GM12865 (cell line): ENCODE data around the gene PDAP1.

Experiments used
- DNase-seq: peaks from one replicate; pipeline ENCODE4 v3.0.0; 2010; ENCODE audit warnings: low read depth
- H3K4me3 ChIP-seq: 2 replicates; pipeline ENCODE4 v1.5.1; 2011; ENCODE audit warnings: mild to moderate bottlenecking, low read depth, low read length, control low read depth
- TF ChIP-seq, protein P1 (sequence below): IDR thresholded peaks from 2 replicates; pipeline ENCODE4 v1.5.1; 2011; ENCODE audit warnings: low read length, control low read depth, low read depth, inconsistent platforms; ENCODE audit not compliant: insufficient read depth; ENCODE audit errors: missing control alignments

The PDAP1 gene

DNA sequence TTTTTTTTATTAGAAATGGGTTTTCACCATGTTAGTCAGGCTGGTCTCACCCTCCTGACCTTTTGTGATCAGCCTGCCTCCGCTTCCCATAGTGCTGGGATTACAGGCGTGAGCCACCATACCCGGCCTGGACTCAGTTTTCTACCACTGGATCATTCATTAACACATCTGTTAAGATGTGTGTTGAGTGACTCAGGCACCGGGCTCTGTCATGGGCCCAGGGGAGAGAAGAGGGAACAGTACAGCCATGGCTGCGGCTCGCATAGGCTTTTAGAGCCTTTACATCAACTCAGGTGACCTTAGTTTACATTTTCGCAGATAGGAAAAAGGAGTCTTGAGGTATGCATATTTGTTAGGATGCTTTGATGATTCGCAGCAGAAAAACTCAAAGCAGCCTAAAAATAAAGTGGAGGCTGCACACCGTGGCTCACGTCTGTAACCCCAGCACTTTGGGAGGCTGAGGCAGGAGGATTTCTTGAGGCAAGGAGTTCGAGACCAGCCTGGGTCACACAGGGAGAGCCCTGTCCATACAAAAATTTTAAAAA, 36.9 kb downstream of the PDAP1 start:
- H3K4me3 ChIP-seq = no peak overlapping the region
- TF ChIP-seq, protein P1, sequence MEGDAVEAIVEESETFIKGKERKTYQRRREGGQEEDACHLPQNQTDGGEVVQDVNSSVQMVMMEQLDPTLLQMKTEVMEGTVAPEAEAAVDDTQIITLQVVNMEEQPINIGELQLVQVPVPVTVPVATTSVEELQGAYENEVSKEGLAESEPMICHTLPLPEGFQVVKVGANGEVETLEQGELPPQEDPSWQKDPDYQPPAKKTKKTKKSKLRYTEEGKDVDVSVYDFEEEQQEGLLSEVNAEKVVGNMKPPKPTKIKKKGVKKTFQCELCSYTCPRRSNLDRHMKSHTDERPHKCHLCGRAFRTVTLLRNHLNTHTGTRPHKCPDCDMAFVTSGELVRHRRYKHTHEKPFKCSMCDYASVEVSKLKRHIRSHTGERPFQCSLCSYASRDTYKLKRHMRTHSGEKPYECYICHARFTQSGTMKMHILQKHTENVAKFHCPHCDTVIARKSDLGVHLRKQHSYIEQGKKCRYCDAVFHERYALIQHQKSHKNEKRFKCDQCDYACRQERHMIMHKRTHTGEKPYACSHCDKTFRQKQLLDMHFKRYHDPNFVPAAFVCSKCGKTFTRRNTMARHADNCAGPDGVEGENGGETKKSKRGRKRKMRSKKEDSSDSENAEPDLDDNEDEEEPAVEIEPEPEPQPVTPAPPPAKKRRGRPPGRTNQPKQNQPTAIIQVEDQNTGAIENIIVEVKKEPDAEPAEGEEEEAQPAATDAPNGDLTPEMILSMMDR = no peak
- DNase-seq = no peak

DNA sequence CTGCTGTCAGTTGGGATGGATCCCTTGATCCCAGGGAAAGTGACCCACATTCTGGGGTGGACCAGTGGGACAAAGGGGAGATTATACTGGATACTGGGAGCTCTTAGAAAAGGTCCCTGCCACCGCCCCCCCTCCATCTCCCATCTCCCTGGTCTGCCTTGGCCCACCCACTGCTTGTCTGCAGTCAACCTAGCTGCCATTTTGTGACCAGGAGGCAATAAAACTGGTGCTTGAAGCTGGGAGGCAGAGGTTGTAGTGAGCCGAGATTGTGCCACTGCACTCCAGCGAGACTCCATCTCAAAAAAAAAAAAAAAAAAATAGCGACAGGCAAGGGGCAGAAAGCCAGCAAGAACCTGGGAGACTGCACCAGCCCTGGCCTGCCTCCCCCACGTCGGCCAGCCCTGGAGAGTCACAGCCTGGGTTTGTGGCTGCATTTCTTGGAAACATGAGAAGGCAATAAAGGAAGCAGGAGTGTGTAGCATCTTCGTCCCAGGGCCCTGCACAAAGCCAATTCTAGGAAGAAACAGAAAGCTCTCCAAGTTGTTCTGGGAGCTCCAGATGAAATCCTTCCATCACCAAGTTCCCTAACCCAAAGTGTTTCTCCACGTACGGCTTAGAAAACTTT, 38.5 kb downstream of the PDAP1 start:
- no peak for DNase-seq
- TF ChIP-seq, protein P1 = no peak

DNA sequence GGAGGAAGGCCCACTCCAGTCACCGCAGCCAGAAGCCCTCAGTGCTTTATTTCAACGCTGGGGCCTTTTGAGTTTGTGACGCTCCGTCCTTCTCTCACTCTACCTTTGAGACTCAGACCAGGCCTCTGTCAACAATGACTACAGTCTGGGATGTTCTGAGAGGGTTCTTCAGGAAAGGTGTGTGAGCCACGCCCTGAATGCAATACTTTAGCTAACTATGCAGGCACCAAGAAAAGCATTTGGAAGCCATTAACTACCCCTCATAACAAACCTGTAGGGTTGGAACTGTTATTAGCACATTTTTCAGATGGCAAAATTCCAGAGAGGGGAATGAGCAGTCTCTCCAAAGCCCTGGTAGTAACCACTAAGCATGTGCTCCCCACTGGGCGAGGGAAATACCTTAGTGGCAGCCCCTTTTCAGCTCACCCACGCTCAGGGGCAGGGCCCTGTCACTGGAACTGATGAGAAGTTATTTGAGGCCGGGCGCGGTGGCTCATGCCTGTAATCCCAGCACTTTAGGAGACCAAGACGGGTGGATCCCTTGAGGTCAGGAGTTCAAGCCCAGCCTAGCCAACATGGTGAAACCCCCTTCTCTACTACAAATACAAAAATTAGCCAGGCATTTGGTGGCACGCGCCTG, 39.5 kb downstream of the PDAP1 start:
- TF ChIP-seq, protein P1 = no peak
- DNase-seq = no peak

More for the DNA sequence above, 38.5 kb downstream of the PDAP1 start:
- no peak overlapping the region for H3K4me3 ChIP-seq

DNA sequence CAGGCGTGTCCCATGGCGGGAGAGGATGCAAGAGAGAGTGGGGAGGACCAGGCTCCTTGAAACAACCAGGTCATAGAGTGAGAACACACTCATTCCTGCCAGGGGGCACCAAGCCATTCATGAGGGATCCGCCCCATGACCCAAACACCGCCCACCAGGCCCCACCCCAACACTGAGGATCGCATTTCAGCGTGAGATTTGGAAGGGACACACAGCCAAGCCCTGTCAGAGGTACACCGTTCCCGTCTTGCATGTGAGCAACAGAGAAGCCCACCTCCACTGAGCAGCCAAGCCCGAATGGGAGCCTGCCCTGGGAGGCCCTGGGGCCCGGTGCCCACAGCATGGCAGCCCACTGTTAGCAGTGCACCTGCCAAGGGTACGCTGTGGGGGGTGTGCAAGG, 41.8 kb downstream of the PDAP1 start:
- no peak overlapping the region for H3K4me3 ChIP-seq
- TF ChIP-seq, protein P1 = no peak
- DNase-seq = no peak

More for the DNA sequence above, 39.5 kb downstream of the PDAP1 start:
- H3K4me3 ChIP-seq = no peak overlapping the region

DNA sequence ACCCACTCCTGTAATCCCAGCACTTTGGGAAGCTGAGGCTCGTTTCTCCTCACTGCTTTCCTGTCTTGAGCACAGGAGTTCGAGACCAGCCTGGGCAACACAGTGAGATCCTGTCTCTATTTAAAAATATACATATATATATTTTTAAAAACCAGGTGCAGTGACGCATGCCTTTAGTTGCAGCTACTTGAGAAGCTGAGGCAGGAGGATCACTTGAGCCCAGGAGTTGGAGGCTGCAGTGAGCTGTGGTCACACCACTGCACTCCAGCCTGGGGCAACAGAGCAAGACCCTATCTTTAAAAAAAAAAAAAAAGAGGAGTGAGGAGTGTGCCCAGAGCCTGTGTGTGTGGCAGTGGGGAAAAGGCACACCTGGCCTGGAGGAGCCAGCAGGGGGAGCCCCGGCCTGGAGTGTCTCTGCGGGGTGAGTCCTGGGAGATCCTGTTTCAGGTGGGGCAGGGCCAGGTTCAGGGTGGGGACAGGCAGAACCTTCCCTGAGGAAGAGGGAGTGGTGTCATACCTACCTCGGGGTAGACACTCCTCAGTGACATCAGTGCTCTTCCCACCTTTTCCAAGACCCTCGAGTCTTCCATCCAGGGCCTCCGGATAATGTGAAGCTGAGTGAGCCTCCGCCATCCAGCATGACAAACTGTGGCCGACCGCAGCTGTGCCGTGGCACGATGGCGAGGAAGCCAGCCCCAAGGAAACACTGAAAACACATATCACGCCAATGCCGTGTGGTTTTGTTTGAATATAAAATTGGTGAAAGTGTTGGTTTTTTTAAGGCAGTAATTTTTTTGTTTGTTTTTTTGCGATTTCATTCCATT, 42.9 kb downstream of the PDAP1 start:
- DNase-seq = peak; percentile 50
- TF ChIP-seq, protein P1 = peak; percentile 65

DNA sequence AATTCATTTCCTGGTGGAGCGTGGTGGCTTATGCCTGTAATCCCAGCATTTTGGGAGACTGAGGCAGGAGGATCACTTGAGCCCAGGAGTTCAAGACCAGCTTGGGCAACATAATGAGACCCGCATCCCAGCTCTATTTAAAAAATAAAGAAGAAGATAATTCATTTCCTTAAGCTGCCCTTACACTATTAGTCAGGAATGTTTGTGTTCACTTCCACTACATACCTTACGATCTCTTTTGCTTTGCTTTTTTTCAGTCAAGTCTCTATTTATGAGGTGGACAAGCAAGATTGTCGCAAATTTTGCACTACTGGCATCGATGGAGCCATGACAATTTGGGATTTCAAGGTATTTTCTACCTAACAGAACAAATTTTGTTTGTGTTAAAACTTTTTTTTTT, 45.1 kb downstream of the PDAP1 start:
- TF ChIP-seq, protein P1 = no peak
- no peak for DNase-seq
- no peak overlapping the region for H3K4me3 ChIP-seq

More for the DNA sequence above, 42.9 kb downstream of the PDAP1 start:
- no peak overlapping the region for H3K4me3 ChIP-seq
